ENCODE measurements around the gene DCHS1. TPM values are rescaled to one million over a fixed set of nuclear protein-coding genes. Genes with fewer than 3 reads are reported as not detected.
A peak's percentile ranks its signal among the peaks of the same experiment; 100 is the strongest.
"Not testable (repeated sequence)": the region's sequence is repeated elsewhere in the genome, so short reads cannot be mapped to it uniquely, and the experiment has no call there.

DCHS1 gene
- total RNA-seq, 6 experiments from 2014 or later = 1.8 to 9.2 (median 4.1) TPM

DNA sequence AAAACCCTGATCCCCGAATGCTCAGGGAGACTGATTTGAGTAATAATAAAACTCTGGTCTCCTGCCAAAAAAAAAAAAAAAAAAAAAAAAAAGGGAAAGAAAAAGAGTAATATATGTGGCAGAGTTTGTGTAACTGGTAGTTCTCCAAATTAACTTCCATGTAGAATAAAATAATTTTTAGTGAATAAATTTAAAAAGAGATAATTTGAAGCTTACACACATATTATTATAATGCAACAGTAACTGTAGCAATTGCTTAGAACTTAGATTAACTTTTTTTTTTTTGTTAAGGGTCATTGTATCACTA is 38.6 kb upstream of the DCHS1 start:
- DNase-seq = no peak
- 0% methylated on average over 1 of the region's 1 CpG for WGBS (ENCODE audit: insufficient coverage, low coverage, low lambda C conversion rate, missing lambda C conversion rate)
- Histone ChIP-seq H3K4me3 (no peak overlapping the region), H3K9me3 (no peaks in the 10 kb centered on the region), H3K4me1 (no peaks in the 10 kb centered on the region), H3K27me3 (no peaks in the 10 kb centered on the region), H3K36me3 (no peaks in the 10 kb centered on the region), H3K27ac (peak overlapping the region in 1 of 3 donors; percentile 16)
- TF ChIP-seq POLR2A (IDR thresholded peaks at IDR 0.05) = no peak
- TF ChIP-seq, protein P1, sequence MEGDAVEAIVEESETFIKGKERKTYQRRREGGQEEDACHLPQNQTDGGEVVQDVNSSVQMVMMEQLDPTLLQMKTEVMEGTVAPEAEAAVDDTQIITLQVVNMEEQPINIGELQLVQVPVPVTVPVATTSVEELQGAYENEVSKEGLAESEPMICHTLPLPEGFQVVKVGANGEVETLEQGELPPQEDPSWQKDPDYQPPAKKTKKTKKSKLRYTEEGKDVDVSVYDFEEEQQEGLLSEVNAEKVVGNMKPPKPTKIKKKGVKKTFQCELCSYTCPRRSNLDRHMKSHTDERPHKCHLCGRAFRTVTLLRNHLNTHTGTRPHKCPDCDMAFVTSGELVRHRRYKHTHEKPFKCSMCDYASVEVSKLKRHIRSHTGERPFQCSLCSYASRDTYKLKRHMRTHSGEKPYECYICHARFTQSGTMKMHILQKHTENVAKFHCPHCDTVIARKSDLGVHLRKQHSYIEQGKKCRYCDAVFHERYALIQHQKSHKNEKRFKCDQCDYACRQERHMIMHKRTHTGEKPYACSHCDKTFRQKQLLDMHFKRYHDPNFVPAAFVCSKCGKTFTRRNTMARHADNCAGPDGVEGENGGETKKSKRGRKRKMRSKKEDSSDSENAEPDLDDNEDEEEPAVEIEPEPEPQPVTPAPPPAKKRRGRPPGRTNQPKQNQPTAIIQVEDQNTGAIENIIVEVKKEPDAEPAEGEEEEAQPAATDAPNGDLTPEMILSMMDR (IDR thresholded peaks at IDR 0.05) = no peak
- intact Hi-C loops (cut with DNase I) = no loop called here
- ATAC-seq = no peak

DNA sequence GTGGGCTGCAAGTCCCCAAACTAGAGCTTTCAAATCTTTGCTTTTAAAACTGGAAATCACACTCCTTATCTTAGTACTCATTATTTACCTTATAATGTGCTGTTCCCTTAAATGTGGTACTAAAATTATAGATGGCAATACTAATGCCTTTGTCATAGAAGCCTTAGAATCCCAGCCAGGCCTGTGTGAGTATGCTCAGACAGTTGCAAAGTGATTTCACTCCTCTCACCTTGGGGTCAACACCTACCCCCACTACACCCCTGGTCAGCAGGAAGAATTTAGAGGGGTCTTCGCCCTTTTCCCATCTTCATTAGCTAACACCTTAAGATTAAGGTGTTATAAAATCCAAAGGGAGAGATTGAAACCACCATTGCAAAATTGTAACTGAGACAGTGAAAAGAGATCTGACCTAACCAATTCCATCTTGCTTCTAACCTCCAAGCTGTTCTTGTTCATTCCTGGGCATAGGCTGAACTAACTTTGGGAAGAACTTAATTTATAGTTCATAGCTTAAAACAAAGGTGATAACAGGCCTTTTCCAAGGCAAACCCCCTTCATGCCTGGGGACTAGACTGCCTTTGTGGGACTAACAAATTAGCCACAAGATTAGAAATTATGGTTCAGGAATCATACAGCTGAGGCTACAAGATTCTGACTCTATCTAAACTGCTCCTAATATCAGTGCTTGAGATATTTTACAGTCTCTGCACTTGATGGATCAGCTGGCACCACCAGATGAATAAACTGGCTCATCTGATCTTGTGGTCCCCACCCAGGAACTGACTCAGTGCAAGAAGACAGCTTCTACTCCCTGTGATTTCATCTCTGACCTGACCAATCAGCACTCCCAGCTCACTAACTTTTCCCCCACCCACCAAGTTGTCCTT is 38.0 kb upstream of the DCHS1 start:
- ATAC-seq (no peak), DNase-seq (no peak)
- 75% methylated on average over 1 of the region's 1 CpG for WGBS (ENCODE audit: insufficient coverage, low coverage, low lambda C conversion rate, missing lambda C conversion rate)
- Histone ChIP-seq H3K4me1 (no peaks in the 10 kb centered on the region), H3K27ac (no peak overlapping the region), H3K27me3 (no peaks in the 10 kb centered on the region), H3K36me3 (no peaks in the 10 kb centered on the region), H3K9me3 (no peaks in the 10 kb centered on the region), H3K4me3 (no peak overlapping the region)
- TF ChIP-seq POLR2A (IDR thresholded peaks at IDR 0.05) = no peak
- TF ChIP-seq, protein P1 (IDR thresholded peaks at IDR 0.05) = no peak
- intact Hi-C loops (cut with DNase I) = no loop called here

DNA sequence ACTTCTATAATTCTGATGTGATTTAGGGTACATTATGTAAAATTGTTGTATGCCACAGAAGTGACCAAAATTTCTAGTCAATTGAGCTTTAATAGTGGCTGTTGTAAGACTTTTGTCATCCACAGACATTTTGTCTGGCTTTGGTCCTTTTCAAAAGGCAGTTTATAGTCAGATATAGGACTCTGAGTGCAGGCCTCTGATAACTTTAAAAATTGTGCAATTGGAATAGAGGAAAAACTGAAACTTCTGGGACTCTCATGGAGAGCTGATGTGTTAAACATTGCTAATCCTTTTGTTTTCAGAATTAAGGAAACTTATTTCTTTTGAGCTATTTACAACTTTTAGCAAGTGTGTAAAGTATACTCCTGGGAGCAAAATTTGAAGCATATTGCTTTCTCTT is 36.5 kb upstream of the DCHS1 start:
- ATAC-seq (no peak), DNase-seq (no peak)
- Histone ChIP-seq H3K36me3 (no peaks in the 10 kb centered on the region), H3K27ac (no peak overlapping the region), H3K9me3 (no peaks in the 10 kb centered on the region), H3K27me3 (no peaks in the 10 kb centered on the region), H3K4me1 (no peaks in the 10 kb centered on the region), H3K4me3 (no peak overlapping the region)
- intact Hi-C loops (cut with DNase I) = no loop called here
- TF ChIP-seq, protein P1 (IDR thresholded peaks at IDR 0.05) = no peak
- TF ChIP-seq POLR2A (IDR thresholded peaks at IDR 0.05) = no peak

DNA sequence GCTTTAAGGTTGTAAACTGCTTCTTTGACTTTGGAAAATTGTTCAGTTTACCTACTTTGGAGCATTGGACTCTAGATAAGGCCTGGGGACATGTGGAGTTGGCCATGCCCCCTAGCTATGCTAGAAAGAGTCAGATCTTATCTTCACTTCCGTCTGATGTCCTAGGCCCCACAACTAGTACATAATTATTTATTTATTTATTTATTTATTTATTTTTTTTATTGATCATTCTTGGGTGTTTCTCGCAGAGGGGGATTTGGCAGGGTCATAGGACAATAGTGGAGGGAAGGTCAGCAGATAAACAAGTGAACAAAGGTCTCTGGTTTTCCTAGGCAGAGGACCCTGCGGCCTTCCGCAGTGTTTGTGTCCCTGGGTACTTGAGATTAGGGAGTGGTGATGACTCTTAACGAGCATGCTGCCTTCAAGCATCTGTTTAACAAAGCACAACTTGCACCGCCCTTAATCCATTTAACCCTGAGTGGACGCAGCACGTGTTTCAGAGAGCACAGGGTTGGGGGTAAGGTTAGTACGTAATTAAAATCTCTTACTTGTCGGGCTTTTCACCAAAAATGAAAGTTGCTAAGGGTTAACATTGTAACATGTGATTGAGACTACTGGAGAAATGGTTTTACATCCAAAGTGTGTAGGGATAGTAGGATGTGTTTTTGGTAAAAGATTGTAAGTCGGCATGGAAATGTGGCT is 35.0 kb upstream of the DCHS1 start:
- DNase-seq; H3K9me3 ChIP-seq; H3K27me3 ChIP-seq; H3K27ac ChIP-seq; intact Hi-C loops (cut with DNase I); H3K36me3 ChIP-seq; ATAC-seq; H3K4me1 ChIP-seq; H3K4me3 ChIP-seq: not testable (repeated sequence)
- WGBS (ENCODE audit: insufficient coverage, low coverage, low lambda C conversion rate, missing lambda C conversion rate) = 76% methylated on average over 7 of the region's 11 CpGs

DNA sequence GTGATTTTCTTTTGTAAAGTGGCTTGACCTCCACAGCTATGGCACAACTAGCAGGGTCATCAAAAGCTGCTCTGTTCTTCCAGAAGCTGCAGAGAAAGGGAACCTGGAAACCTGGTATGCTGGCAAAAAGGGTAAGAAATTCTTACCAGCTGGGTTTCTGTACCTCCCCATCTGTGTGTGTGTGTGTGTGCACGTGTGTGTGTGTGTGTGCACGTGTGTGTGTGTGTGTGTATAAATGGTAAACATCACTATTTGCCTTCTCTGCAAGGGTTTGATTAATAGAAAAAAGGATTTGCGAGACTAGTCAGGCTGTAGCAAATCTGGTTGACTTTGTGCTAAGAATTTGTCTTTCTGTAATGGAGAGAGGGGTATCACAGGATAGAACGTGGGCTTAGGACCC is 32.3 kb upstream of the DCHS1 start:
- peaks cover 0 to 4% (median 0%) of the 10 kb centered on the region in 4 donors for H3K4me1 ChIP-seq
- DNase-seq = no peak
- 55% methylated on average over 3 of the region's 4 CpGs for WGBS (ENCODE audit: insufficient coverage, low coverage, low lambda C conversion rate, missing lambda C conversion rate)
- TF ChIP-seq, protein P1 (IDR thresholded peaks at IDR 0.05) = no peak
- TF ChIP-seq POLR2A (IDR thresholded peaks at IDR 0.05) = no peak
- H3K27ac ChIP-seq = no peak overlapping the region
- no peaks in the 10 kb centered on the region for H3K36me3 ChIP-seq
- no peak for ATAC-seq
- intact Hi-C loops (cut with DNase I) = loop anchor here (10.0 kb wide), 1 partner anchor 153 kb away; no protein-coding TSS in a partner anchor
- H3K9me3 ChIP-seq = no peaks in the 10 kb centered on the region
- H3K4me3 ChIP-seq = no peak overlapping the region
- H3K27me3 ChIP-seq = no peaks in the 10 kb centered on the region
